HG03039 (cell line): ENCODE data around the gene BAD.

Source experiments
- ATAC-seq: cut with Tn5 transposase; IDR thresholded peaks from one replicate; pipeline ENCODE4 v1.9.1; 2021; ENCODE audit warnings: mild to moderate bottlenecking, moderate library complexity; ENCODE audit not compliant: unreplicated experiment

The BAD gene

DNA sequence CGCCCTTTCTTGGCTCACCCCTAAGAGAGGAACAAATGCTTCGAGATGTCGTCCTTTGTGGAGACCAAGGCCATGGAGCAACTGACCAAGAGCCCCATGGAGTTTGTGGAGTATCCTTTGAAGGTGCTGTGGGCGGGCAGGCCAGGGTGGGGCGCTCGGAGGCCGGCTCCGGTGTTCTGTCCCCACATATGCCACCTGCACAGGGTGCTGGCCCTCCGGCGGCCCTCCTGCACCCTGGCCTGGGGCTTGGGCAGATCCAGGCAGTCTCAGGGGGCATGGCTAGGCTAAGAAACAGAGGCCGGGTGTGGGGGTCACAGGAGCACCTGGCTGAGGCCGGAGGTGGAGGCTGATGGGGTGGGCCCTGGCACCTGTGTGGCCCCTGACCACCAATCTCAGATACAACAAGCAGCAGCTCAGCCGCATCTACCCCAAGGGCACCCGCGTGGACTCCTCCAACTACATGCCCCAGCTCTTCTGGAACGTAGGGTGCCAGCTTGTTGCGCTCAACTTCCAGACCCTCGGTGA is 22.8 kb downstream of the BAD start:
- no peak for ATAC-seq

- ATAC-seq, result no peak
Measured at GRCh38 chr11:64260147-64260708, 24.2 kb downstream of the BAD start.

- no peak for ATAC-seq
Measured at GRCh38 chr11:64259533-64260067, 24.9 kb downstream of the BAD start.

DNA sequence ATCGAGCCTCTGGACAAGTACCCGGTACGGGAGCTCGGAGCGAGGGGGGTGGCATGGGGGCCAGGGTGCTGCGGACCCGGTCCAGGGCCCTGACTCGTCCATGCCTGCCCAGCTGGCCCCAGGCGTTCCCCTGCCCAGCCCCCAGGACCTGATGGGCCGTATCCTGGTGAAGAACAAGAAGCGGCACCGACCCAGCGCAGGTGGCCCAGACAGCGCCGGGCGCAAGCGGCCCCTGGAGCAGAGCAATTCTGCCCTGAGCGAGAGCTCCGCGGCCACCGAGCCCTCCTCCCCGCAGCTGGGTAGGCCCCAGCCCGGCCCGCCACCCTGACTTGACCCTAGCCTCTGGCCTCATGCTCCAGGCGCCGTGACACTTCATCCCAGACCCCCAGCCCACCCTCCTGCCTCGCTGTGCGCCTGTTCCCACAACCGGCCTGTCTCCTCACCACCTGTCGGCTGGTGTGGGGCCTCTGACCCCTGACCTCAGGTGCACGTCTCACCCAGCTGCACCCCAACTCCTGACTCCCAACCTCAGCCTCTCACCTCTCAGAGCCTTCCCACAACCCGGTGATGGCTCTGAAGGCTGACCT is 25.4 kb downstream of the BAD start:
- ATAC-seq, result no peak

DNA sequence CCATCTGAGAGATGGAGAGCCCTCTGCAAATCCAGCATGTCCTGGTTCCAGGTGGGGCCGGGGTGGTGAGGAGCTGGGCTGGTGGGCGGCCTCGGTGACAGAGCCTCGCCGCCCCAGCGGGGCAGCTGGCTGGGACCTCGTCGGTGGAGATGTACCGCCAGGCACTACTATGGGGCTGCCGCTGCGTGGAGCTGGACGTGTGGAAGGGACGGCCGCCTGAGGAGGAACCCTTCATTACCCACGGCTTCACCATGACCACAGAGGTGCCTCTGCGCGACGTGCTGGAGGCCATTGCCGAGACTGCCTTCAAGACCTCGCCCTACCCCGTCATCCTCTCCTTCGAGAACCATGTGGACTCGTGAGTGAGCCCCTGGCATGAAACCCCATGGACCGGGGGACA is 26.1 kb downstream of the BAD start:
- no peak for ATAC-seq

GRCh38 chr11:64256300-64256699 is 28.2 kb downstream of the BAD start:
- no peak for ATAC-seq

DNA sequence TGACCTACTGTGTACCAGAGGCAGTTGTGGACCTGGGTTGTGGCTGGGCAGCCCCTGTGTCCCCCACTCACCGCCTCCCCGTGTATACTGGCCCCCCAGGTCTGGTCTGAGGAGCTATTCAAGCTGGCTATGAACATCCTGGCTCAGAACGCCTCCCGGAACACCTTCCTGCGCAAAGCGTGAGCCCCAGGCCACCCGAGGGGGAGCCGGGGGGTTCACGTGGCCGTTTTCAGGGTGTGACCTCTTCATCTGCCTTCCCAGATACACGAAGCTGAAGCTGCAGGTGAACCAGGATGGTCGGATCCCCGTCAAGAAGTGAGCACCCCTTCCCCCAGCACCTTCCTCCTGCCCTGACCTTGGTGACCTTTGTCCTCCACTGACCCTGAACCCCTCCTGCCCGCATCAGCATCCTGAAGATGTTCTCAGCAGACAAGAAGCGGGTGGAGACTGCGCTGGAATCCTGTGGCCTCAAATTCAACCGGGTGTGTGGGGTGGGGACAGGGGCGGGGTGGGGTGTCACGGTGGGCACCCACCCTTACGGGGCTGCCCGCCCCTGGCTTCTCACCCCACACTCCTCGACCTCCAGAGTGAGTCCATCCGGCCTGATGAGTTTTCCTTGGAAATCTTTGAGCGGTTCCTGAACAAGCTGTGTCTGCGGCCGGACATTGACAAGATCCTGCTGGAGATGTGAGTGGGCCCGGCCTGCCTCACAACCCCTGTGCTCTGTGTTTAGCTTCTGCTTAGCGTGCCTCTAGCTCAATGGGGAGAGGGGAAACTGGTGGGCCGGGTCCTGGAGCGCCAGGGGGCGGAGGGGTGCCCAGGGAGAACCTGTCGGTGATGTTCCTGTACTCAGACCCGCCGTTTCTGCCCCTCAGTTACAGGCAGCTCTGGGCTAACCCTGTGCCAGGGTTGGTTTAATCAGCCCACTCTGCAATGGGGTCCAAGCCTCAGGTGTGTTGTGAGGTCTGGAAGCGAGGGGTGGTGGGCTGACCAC is 29.0 kb downstream of the BAD start:
- ATAC-seq, result no peak

- ATAC-seq, result no peak
Measured at GRCh38 chr11:64254326-64254725, 30.1 kb downstream of the BAD start.

DNA sequence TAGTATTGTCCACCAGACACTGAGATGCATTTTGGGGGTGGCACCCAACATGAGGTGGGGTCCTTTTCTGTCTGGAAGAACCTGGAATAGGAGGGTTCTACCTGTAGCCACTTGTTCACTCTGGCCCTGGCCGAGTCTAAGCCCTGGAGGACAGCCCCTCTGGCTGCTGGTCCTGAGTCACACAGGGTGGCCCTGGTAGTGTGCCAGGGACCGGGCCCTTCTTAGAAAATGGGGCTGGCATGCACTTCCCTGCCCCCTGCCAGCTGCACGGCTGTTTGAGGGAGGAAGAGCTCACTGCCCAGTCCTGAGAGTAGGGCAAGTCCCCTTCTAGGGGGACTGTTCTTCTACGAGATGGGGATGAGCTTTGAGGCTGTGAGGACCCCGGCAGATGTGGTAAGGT is 31.0 kb downstream of the BAD start:
- no peak for ATAC-seq

- no peak for ATAC-seq
Measured at GRCh38 chr11:64253043-64253442, 31.4 kb downstream of the BAD start.

DNA sequence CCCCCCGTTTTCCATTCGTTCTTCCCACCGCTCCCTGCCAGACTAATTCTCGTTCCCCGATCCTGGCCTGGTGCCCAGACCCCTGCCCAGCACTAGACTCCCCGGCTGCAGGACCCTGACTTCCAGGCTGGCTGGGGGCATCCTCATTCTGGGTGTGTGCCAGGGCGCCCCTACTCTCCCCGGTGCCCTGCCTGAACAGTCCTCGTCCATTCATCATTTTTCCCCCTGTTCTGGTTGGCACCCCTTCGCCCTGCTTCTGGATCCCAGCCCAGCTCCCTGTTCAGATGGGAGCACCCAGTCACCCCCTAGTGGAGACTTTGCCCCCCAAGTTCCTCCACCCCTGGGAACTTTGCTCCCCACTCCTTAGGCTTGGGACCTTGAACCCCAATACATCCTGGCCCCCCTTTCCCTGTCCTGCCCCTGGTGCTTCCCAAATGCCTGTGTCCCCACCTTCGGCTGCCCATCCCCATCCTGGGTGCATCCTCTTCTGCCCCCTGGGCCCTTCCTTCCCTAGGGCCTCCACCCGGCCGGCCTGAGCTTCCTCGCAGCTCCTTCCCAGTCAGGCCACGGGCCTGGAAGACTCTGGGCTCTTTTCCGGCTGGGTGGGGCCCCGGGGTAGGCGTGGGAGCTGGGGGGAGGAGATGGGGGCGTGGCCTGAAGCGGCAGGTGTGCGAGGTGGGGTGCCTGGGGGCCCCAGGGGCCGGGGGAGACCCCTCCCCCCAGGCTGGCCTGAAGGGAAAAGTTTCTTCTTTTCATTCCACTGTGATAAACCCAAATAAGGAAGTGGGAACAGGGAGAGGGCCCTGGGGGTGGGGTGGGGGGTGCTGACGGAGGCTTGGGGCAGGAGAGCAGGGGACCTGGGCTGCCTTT is 32.2 kb downstream of the BAD start:
- no peak for ATAC-seq

GRCh38 chr11:64251753-64252002 is 32.8 kb downstream of the BAD start:
- ATAC-seq, result no peak

- peak; percentile 40 for ATAC-seq
Measured at GRCh38 chr11:64251016-64251752, 33.3 kb downstream of the BAD start, which contains the start of gene PLCB3. PLCB3 (plus strand) TSS chr11:64251530; CDS start chr11:64251650, 120 bp downstream.

DNA sequence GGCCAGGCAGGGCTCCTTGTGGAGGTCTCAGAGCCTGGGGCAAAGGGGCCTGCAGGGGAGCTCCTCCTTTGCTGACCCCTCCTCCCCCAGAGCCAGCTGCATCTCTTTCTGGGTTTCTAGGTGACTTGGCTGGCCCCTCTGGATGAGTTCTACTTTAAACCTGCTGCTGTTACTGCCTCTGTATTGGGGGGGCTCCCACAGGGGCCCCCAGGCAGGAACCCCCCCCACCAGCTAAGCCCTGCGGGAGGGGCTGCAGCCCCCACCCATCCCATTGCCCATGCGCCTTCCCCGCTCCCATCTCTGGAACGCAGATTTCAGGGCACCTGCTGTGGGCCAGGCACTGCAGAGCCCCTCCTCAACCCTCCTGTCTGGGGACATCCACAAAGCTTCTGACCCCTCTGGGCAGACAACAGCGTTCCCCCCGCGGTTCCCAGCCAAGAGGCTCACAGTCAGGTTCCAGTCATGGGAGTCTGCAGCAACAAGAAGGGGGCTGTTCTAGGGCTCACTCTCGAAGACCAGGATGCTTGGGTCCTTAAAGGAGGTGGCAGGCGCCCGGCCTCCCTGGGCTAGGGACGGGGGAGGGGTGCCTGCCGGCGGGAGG is 34.0 kb downstream of the BAD start:
- ATAC-seq, result no peak

GRCh38 chr11:64249563-64250414 is 34.7 kb downstream of the BAD start:
- ATAC-seq, result no peak

- ATAC-seq, result no peak
Measured at GRCh38 chr11:64249038-64249437, 35.4 kb downstream of the BAD start.

- ATAC-seq, result no peak
Measured at GRCh38 chr11:64248578-64248977, 35.9 kb downstream of the BAD start.

- no peak for ATAC-seq
Measured at GRCh38 chr11:64247729-64248531, 36.5 kb downstream of the BAD start.
